GM21529 (cell line): Measurements from ENCODE around the gene ZNF195.
"Not testable (repeated sequence)": the region's sequence is repeated elsewhere in the genome, so short reads cannot be mapped to it uniquely, and the experiment has no call there.

Experiments used
- ATAC-seq: cut with Tn5 transposase; IDR thresholded peaks from one replicate; pipeline ENCODE4 v1.9.1; 2021; ENCODE audit not compliant: unreplicated experiment

Gene ZNF195

GRCh38 chr11:3402861-3403250 is 23.9 kb upstream of the ZNF195 start:
- not testable (repeated sequence) for ATAC-seq

GRCh38 chr11:3402181-3402860 is 23.4 kb upstream of the ZNF195 start:
- ATAC-seq = not testable (repeated sequence)

- ATAC-seq = not testable (repeated sequence)
Observed at GRCh38 chr11:3401052-3401451, 22.1 kb upstream of the ZNF195 start.

DNA sequence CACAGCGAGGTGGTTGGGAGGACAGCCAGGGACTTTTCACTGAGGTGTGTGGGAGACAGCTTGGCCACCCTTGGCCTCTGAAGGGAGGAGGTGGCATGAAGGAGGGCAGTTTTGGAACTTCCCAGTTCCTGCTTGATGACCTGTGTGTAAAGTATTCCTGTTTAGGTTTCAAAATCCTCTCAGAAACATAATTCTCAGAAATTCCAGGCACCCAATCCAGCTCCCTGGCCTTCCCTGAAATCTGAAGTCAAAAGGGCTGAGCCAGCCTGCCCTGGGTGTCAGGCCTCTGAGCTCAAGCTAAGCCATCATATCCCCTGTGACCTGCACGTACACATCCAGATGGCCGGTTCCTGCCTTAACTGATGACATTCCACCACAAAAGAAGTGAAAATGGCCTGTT is 19.6 kb upstream of the ZNF195 start:
- ATAC-seq = not testable (repeated sequence)

DNA sequence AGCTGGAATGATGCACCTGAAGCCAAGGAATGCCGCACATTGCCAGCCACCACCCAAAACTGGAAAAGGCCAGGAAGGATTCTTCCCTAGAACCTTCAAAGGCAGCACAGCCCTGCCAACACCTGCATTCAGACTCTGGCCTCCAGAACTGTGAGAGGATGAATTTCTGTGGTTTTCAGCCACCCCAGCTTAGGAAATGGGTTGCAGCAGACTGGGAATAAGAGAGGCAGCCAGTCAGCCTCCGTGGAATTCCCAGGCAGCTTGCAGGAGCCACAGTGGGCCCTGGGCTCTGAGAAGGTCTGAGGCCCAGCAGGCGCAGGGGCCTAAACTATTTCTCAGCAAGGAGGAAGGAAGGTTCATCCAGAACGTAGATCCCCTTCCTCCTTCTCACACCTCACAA is 19.2 kb upstream of the ZNF195 start:
- not testable (repeated sequence) for ATAC-seq

- not testable (repeated sequence) for ATAC-seq
Observed at GRCh38 chr11:3397210-3397609, 18.3 kb upstream of the ZNF195 start.

- not testable (repeated sequence) for ATAC-seq
Observed at GRCh38 chr11:3395468-3395867, 16.5 kb upstream of the ZNF195 start.

GRCh38 chr11:3394956-3395355 is 16.0 kb upstream of the ZNF195 start:
- not testable (repeated sequence) for ATAC-seq

GRCh38 chr11:3393450-3393849 is 14.5 kb upstream of the ZNF195 start:
- ATAC-seq = not testable (repeated sequence)

DNA sequence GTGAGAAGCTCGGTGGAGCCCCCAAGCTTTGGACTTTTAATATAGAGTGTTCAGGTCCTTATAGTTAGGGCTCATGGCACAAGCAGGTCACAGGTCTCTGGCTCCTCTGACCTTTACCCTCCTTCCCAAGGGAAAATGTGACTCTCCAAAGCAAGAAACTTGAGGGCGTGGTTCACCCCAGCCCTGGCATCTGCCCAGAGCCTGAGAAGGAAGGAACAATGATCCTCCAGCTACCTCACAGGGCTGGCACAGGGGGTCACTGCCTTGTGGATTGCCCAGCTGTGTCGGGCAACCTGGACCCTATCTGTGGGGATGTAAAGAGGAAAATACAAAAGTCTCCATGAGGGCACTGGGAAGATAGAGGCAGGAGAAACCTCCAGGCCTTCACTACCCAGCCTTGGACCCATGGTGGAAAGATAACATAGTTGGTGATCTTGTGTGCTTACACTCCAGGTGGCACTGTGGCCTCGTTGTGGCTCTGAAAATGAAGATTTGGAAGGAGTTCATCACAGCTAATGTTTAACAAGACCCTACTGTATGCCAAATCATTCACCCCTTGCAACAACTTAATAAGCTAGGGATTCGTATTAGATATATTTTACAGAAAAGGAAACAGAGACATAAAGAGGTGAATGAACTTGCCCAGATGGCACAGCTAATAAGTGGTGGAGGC is 3.8 kb upstream of the ZNF195 start:
- no peak for ATAC-seq

GRCh38 chr11:3381794-3382193 is 2.8 kb upstream of the ZNF195 start:
- ATAC-seq = no peak

DNA sequence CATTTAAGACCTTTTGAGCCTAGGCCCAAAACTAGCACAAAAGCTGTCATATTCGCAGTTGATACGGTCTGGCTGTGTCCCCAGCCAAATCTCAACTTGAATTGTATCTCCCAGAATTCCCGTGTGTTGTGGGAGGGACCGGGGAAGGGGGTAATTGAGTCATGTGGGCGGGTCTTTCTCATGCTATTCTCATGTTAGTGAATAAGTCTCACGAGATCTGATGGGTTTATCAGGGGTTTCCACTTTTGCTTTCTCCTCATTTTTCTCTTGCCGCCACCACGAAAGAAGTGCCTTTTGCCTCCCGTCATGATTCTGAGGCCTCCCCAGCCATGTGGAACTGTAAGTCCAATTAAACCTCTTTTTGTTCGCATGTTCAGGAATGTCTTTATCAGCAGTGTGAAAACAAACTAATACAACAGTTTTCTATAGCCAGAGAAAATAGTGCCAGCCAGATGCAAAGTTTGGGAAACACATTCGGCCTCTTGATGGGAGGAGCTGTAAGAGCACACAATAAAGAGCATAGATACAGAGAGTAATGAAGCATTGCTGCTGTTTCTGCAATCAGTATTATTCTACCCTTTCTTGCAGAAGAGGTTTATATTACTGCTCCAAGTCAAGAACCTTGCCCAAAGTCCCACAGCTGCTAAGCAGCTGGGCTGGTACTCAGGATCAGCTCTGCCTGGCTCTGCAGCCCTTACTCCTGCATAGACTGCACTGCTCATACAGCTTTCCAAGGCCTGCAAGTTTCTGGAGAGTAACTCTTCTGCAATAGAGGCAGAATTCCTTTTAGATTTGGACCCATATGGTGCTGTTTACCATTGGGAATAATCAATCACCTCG is 2.0 kb upstream of the ZNF195 start:
- ATAC-seq = no peak

DNA sequence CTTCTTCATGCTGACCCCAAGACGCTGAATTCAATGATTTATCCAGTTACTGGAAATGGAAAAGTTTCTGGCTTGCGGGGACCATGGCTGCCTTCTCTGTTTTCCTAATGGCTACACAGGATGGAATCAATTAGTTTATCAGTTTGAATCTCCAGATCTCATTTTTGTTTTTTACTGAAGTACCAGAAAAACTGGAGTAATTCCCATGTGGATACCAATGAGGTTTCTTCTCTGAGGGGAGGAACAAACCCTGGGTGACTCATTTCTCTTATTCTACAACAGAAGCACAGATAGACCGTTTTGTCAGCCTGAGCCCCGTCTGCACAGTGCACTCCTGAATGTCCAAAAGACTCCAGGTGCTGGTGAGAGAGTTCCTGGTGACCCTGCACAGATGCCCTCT is 3.4 kb downstream of the ZNF195 start:
- no peak for ATAC-seq

GRCh38 chr11:3370311-3370870 is 8.6 kb downstream of the ZNF195 start:
- no peak for ATAC-seq

- no peak for ATAC-seq
Observed at GRCh38 chr11:3369366-3369765, 9.6 kb downstream of the ZNF195 start.

GRCh38 chr11:3368199-3368598 is 10.7 kb downstream of the ZNF195 start:
- no peak for ATAC-seq

DNA sequence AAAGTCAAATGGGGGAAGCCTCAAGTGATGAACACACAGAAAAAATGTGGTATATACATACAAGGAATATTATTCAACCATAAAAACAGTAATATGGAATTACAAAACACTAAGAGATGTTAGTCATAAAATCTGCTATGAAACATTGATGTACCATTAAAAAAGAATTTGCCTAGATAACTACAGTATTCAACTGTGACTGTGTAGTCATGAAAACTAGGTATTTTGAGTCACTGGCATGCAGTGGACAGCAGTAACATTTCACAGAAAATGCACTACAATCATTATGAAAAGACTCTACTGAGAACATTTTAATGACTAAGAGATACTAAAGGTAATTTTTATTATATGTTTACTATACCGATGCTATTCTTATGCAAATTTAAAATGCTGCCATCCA is 11.7 kb downstream of the ZNF195 start:
- no peak for ATAC-seq

GRCh38 chr11:3359092-3359824 is 19.7 kb downstream of the ZNF195 start:
- no peak for ATAC-seq

- no peak for ATAC-seq
Observed at GRCh38 chr11:3357994-3358676, 20.8 kb downstream of the ZNF195 start.

DNA sequence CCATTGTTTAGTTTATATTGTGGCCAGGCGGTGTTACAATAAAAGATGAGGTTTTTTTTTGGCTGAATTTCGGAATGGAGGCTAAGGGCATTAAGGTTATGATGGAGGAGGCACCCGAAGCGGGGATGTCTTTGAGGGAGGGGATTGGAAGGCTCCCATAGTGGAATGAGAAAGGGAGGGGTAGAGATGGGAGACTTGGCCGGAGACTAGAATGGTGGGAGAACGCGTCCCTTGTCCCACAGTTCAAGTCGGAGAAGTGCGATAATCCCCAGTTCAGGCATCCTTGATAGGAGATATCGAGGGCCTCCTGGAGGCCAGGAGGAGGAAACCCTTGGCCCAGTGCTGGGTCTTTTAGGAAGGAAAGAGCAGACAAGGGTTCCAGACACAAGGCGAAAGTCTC is 21.6 kb downstream of the ZNF195 start:
- no peak for ATAC-seq
